Gastrocnemius medialis (tissue), 4 donors: ENCODE results near the gene SYNRG. TPM values are rescaled to one million over a fixed set of nuclear protein-coding genes. Genes with fewer than 3 reads are reported as not detected.
A peak's percentile ranks its signal among the peaks of the same experiment; 100 is the strongest.

Experiments used
- ATAC-seq, 2 donors: fragments of 150-250 bp; one replicate each; pipeline ENCODE4 v1.9.1; 2016
- DNase-seq, 2 donors: peaks; one replicate each; pipeline ENCODE4 v3.0.0-alpha.2; 2019
- H3K27ac ChIP-seq, 4 donors: fragments of 200-600 bp; sonication (generic); 1 replicate in 1 of 4; 2 replicates in 3 of 4; pipeline ENCODE4 v1.5.1; 2016 to 2018; ENCODE audit warnings: mild to moderate bottlenecking in 2 of 4, moderate library complexity in 1 of 4
- H3K27me3 ChIP-seq, 3 donors: fragments of 200-600 bp; sonication (generic) in 2 of 3; 1 replicate in 1 of 3; 2 replicates in 2 of 3; pipeline versions ENCODE4 v1.5.1 to v1.6.0; 2016 to 2019; ENCODE audit warnings: mild to moderate bottlenecking in 1 of 3, moderate library complexity in 1 of 3
- H3K36me3 ChIP-seq, 2 donors: fragments of 200-600 bp; sonication (generic) in 1 of 2; one replicate each; pipeline ENCODE4 v1.5.1; 2017 to 2018
- H3K4me1 ChIP-seq, 2 donors: fragments of 200-600 bp; sonication (generic) in 1 of 2; one replicate each; pipeline ENCODE4 v1.5.1; 2016 to 2017; ENCODE audit warnings: mild to moderate bottlenecking in 2 of 2
- H3K4me3 ChIP-seq, 4 donors: fragments of 200-600 bp; sonication (generic) in 3 of 4; 1 replicate in 1 of 4; 2 replicates in 3 of 4; pipeline ENCODE4 v1.5.1; 2016 to 2019; ENCODE audit warnings: mild to moderate bottlenecking in 2 of 4
- H3K9me3 ChIP-seq, 3 donors: fragments of 200-600 bp; sonication (generic) in 2 of 3; 1 replicate in 1 of 3; 2 replicates in 2 of 3; pipeline ENCODE4 v1.5.1; 2016 to 2019
- POLR2A ChIP-seq, 2 donors: fragments of 450-650 bp; IDR thresholded peaks; one replicate each; pipeline ENCODE4 v1.6.1; 2017; ENCODE audit warnings: antibody characterized with exemption in 2 of 2, mild to moderate bottlenecking in 2 of 2, moderate library complexity in 2 of 2
- in situ Hi-C, 4 donors: fragments of 200-750 bp; cut with MboI; loops; one replicate each; pipeline versions ENCODE4 v1.15.0 to v1.8.0; 2017; ENCODE audit warnings: low sequenced_read_pairs in 4 of 4
- intact Hi-C: fragments of 100-400 bp; cut with DNase I; formaldehyde crosslinking; loops from one replicate; pipeline ENCODE4 v1.15.1; 2023; ENCODE audit warnings: low total_unique reads
- total RNA-seq, 4 donors: library from RNA; depleted of rRNA; stranded (reverse); fragments of >200 nt; gene quantifications; one replicate each; pipeline versions ENCODE4 v1.1.0 to v1.2.3, GENCODE V29; 2016
- TF ChIP-seq, protein P1 (sequence below), 5 experiments: fragments of 450-650 bp in 3 of 5; fragments of 200-600 bp in 2 of 5; sonication (generic) in 2 of 5; IDR thresholded peaks in 4 of 5; conservative IDR thresholded peaks in 1 of 5; 1 replicate in 4 of 5; 2 replicates in 1 of 5; pipeline ENCODE4 v1.5.1; 2016 to 2019; ENCODE audit warnings: antibody characterized with exemption in 5 of 5, mild to moderate bottlenecking in 3 of 5, moderate library complexity in 3 of 5

Gene SYNRG
- total RNA-seq, 4 donors from 2014 or later: 16.0 to 25.0 (median 21.9) TPM

DNA sequence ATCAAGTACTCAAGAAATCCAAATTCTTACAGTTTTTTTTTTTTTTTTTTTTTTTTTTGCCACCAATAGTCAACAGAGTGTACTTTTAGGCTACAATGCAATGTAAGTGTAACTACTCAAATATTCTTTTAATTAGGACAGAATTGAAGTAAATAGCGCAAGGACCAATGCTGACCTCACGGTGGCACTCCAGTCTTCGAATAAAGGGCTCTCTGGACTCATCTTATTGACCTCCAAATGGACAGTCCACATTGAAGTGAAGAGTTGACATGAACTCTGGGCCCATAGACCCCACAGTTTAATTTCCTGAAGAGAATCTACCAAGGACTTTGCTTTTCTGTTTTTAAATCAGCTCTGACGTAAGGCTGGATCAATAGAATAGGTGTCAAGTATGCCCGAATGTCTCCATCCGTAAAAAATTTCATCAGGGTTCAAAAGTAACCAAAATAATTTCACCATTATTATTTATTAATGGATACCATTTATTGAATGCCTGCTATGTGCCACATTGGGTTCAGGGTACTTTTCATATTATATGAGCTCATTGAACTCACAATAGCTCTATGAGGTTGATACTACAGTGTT is 41.3 kb upstream of the SYNRG start:
- no peak for TF ChIP-seq POLR2A (IDR thresholded peaks at IDR 0.05)
- TF ChIP-seq, protein P1, sequence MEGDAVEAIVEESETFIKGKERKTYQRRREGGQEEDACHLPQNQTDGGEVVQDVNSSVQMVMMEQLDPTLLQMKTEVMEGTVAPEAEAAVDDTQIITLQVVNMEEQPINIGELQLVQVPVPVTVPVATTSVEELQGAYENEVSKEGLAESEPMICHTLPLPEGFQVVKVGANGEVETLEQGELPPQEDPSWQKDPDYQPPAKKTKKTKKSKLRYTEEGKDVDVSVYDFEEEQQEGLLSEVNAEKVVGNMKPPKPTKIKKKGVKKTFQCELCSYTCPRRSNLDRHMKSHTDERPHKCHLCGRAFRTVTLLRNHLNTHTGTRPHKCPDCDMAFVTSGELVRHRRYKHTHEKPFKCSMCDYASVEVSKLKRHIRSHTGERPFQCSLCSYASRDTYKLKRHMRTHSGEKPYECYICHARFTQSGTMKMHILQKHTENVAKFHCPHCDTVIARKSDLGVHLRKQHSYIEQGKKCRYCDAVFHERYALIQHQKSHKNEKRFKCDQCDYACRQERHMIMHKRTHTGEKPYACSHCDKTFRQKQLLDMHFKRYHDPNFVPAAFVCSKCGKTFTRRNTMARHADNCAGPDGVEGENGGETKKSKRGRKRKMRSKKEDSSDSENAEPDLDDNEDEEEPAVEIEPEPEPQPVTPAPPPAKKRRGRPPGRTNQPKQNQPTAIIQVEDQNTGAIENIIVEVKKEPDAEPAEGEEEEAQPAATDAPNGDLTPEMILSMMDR (IDR thresholded peaks at IDR 0.05 in 4 of 5, conservative IDR thresholded peaks at IDR 0.05 in 1 of 5): peak in 1 of 5 experiments; percentile 24
- intact Hi-C loops: no loop called here

DNA sequence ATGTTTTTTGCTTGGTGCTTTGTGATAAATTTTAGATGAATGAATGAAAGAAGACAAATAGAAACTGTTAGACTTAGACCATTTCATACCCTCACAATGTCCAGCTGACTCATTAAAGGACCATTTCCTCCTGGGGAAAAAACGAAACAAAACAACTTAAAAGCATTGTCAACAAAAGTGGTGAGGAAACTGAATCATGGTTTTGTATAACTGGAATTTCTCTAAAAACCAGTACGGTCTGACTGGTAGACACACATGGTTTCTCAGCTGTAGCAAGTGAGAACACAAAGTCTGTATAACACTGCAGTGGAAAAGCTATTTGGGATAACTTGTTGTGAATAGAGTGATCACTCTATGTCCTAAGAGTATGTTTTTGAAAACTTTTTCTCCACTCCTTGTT is 39.3 kb upstream of the SYNRG start:
- Histone ChIP-seq H3K27me3 (peaks cover 4 to 14% (median 8%) of the 10 kb centered on the region in 3 donors), H3K9me3 (no peaks in the 10 kb centered on the region), H3K27ac (peak overlapping the region in 1 of 4 donors; percentile 47), H3K4me1 (peaks cover 0 to 4% of the 10 kb centered on the region in 2 donors), H3K36me3 (no peaks in the 10 kb centered on the region), H3K4me3 (no peak overlapping the region)
- no peak for DNase-seq
- in situ Hi-C loops (no loop called here), intact Hi-C loops (no loop called here)
- ATAC-seq: no peak
- TF ChIP-seq, protein P1 (IDR thresholded peaks at IDR 0.05 in 4 of 5, conservative IDR thresholded peaks at IDR 0.05 in 1 of 5): no peak
- no peak for TF ChIP-seq POLR2A (IDR thresholded peaks at IDR 0.05)

More for the DNA sequence above, 41.3 kb upstream of the SYNRG start:
- H3K27ac ChIP-seq: no peak overlapping the region
- no peaks in the 10 kb centered on the region for H3K9me3 ChIP-seq
- DNase-seq (no peak), ATAC-seq (no peak)
- H3K4me3 ChIP-seq: no peak overlapping the region
- no peaks in the 10 kb centered on the region for H3K36me3 ChIP-seq
- H3K27me3 ChIP-seq: peaks cover 4 to 14% (median 8%) of the 10 kb centered on the region in 3 donors
- no peaks in the 10 kb centered on the region for H3K4me1 ChIP-seq
- in situ Hi-C loops: no loop called here

DNA sequence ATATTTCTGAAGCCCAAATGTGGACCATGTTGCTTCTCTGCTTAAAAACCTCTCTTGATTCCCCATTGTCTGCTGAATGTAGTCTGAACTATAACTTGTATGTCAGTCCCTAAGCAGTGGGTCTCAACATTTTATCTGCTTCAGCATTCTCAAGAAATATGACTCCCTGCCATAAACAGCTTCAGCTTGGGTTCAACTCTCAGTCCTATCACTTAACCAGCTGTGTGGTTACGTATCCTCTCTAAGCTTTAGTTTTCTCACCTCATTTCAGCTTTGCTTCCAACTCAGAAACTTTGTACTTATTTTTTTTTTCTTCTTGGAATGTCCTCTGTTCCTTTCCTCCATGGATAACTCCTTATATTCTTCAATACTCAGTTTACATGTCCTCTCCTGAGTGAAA is 38.6 kb upstream of the SYNRG start:
- no peak for DNase-seq
- in situ Hi-C loops (no loop called here), intact Hi-C loops (no loop called here)
- H3K9me3 ChIP-seq: no peaks in the 10 kb centered on the region
- no peak for ATAC-seq
- no peaks in the 10 kb centered on the region for H3K36me3 ChIP-seq
- H3K4me1 ChIP-seq: peaks cover 0 to 6% of the 10 kb centered on the region in 2 donors
- no peak overlapping the region for H3K27ac ChIP-seq
- TF ChIP-seq, protein P1 (IDR thresholded peaks at IDR 0.05 in 4 of 5, conservative IDR thresholded peaks at IDR 0.05 in 1 of 5): no peak
- no peak for TF ChIP-seq POLR2A (IDR thresholded peaks at IDR 0.05)
- peaks cover 4 to 14% (median 8%) of the 10 kb centered on the region in 3 donors for H3K27me3 ChIP-seq
- H3K4me3 ChIP-seq: no peak overlapping the region

DNA sequence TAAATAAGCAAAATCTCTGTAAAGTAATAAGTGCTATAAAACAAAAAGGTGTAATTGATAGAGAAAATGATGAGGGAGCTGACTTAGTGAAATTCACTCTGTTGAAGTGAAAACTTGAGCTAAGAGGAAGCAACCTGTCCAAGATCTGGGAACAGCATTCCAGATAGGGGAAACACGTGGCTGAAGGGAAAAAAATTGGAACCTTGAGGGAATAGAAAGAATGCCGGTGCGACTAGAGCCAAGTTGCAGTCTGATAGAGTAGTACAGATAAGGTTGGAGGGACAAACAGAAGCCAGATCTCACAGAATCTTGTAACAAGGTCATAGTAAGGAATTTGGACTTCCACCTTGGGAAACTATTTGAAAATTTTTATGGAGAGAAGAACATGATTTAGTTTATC is 34.7 kb upstream of the SYNRG start:
- peaks cover 12 to 21% of the 10 kb centered on the region in 2 donors for H3K4me1 ChIP-seq
- ATAC-seq (peak in 1 of 2 donors; percentile 43), DNase-seq (no peak)
- peaks cover 3 to 14% (median 4%) of the 10 kb centered on the region in 3 donors for H3K27me3 ChIP-seq
- in situ Hi-C loops (no loop called here), intact Hi-C loops (loop anchor here (2.0 kb wide), 1 partner anchor 35 kb away; the partner anchor contains the start of gene SYNRG)
- peak overlapping the region; percentile 86 to 90 (median 88) for H3K27ac ChIP-seq
- peak overlapping the region; percentile 78 to 84 (median 78) for H3K4me3 ChIP-seq
- TF ChIP-seq, protein P1 (IDR thresholded peaks at IDR 0.05 in 4 of 5, conservative IDR thresholded peaks at IDR 0.05 in 1 of 5): no peak
- TF ChIP-seq POLR2A (IDR thresholded peaks at IDR 0.05): no peak
- no peaks in the 10 kb centered on the region for H3K9me3 ChIP-seq
- peaks cover 0 to 7% of the 10 kb centered on the region in 2 donors for H3K36me3 ChIP-seq
